HG03060 (cell line): ENCODE data around the gene PCMTD2.

Experiments used
- ATAC-seq: cut with Tn5 transposase; IDR thresholded peaks from one replicate; pipeline ENCODE4 v1.9.1; 2021; ENCODE audit warnings: low read depth, moderate number of reproducible peaks; ENCODE audit not compliant: unreplicated experiment

Gene PCMTD2

GRCh38 chr20:64254156-64254555, 1.4 kb upstream of the PCMTD2 start:
- ATAC-seq: no peak

GRCh38 chr20:64254571-64255360, 782 bp upstream of the PCMTD2 start:
- no peak for ATAC-seq

- no peak for ATAC-seq
These were observed 861 bp downstream of the PCMTD2 start for GRCh38 chr20:64256282-64256935.

- no peak for ATAC-seq
These were observed 1.7 kb downstream of the PCMTD2 start for GRCh38 chr20:64257107-64257757.

GRCh38 chr20:64258071-64258823, 2.7 kb downstream of the PCMTD2 start:
- ATAC-seq: no peak

GRCh38 chr20:64260239-64260638, 4.7 kb downstream of the PCMTD2 start:
- no peak for ATAC-seq

- ATAC-seq: no peak
These were observed 5.6 kb downstream of the PCMTD2 start for GRCh38 chr20:64261138-64261537.

- no peak for ATAC-seq
These were observed 8.5 kb downstream of the PCMTD2 start for GRCh38 chr20:64264091-64264490.

GRCh38 chr20:64265201-64265600, 9.7 kb downstream of the PCMTD2 start:
- no peak for ATAC-seq

GRCh38 chr20:64266988-64267387, 11.4 kb downstream of the PCMTD2 start:
- no peak for ATAC-seq

- no peak for ATAC-seq
These were observed 12.6 kb downstream of the PCMTD2 start for GRCh38 chr20:64268174-64268573.

- no peak for ATAC-seq
These were observed 14.3 kb downstream of the PCMTD2 start for GRCh38 chr20:64269604-64270411.

- ATAC-seq: no peak
These were observed 16.1 kb downstream of the PCMTD2 start for GRCh38 chr20:64271636-64272035.

GRCh38 chr20:64273109-64273508, 17.6 kb downstream of the PCMTD2 start:
- no peak for ATAC-seq

GRCh38 chr20:64276817-64277216, 21.3 kb downstream of the PCMTD2 start:
- no peak for ATAC-seq

GRCh38 chr20:64277571-64278316, 22.2 kb downstream of the PCMTD2 start:
- ATAC-seq: no peak

- ATAC-seq: no peak
These were observed 22.8 kb downstream of the PCMTD2 start for GRCh38 chr20:64278317-64278681.

GRCh38 chr20:64279826-64280459, 24.4 kb downstream of the PCMTD2 start:
- no peak for ATAC-seq

- no peak for ATAC-seq
These were observed 24.9 kb downstream of the PCMTD2 start for GRCh38 chr20:64280460-64280843.
